ENCODE measurements around the gene DRC1.

The DRC1 gene

DNA sequence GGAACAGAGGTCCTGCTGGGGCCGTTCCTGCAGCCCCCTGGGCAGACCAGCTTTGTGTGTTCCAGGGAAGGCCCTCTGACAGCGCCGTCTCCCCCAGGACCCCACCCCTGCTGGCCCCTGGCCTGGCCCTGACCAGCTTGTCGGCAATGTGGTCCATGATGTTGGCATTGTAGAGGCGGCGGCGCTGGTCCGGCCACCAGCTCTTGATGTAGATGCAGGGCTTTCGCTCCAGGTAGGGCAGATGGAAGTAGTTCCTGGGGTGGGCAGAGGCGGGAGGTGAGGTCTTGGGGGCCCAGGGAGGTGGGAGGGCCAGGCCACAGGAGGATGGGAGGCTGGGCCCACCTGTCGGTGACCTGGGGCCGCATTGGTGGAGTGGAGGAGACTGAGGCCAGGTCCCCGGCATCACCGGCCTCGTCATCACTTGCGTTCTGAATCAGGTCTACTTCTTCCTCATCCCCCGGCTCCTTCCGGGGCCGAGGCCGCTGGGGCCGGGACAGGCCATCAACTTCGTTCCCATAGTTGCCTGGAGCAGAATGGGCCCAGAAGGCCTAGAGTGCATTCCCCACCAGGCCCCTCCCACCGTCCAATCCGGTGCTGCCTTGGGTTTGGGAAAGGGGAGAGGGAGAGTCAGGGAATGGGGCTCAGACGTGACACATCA lies 77.5 kb downstream of the DRC1 start:
- Histone ChIP-seq H3K4me3 (ENCODE audit: low read depth, low read length) (no peak overlapping the region), H3K9me3 (ENCODE audit: control insufficient read depth, insufficient read depth, low read depth, low read length) (no peaks in the 10 kb centered on the region), H3K27ac (ENCODE audit: low read depth, low read length) (no peak overlapping the region), H3K4me1 (ENCODE audit: control insufficient read depth, insufficient read depth, low read length) (peaks cover 8% of the 10 kb centered on the region; the same call in 1 of the 2 replicates), H3K27me3 (ENCODE audit: control insufficient read depth, insufficient read depth, low read length) (no peaks in the 10 kb centered on the region), H3K9ac (ENCODE audit: low read length) (no peak overlapping the region), H3K36me3 (ENCODE audit: control insufficient read depth, insufficient read depth, low read length) (no peaks in the 10 kb centered on the region)

DNA sequence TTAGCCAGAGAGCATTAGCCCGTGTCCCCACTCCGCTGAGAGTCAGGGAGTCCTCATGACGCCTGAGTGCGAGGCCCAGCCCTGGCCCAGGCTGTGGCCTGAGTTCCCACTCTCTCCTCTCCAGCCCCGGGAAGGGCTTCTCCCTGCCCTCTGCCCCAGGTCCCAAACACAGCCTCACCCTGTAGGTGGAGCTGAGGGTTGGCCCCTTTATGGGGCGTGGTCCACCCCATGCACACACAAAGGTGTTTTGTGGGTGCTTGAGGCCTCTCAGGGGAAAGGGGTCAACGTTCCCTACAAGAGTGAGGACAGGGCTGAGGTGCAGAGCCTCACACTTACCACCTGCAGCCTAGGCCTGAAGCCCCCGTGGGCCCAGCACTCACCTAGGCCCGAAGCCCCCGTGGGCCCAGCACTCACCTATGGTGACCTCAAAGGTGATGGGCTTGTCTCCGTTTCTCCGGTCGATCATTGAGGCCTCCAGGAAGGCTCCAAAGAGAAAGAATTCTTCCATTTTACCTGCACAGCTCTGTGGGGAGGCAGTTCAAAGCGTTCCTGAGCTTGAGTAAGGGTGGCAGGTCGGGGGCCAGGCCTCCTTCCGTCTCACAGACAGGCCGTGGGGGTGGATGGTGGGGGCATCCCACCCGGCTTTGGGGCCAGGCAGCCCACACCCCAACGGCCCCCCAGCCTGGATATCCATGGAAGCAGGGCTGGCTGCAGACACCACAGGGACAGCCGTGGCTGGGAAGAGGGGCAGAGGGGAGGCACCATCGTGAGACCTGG lies 78.3 kb downstream of the DRC1 start:
- Histone ChIP-seq H3K4me3 (ENCODE audit: low read depth, low read length) (no peak overlapping the region), H3K4me1 (ENCODE audit: control insufficient read depth, insufficient read depth, low read length) (peaks cover 8% of the 10 kb centered on the region; the same call in 1 of the 2 replicates), H3K9ac (ENCODE audit: low read length) (no peak overlapping the region), H3K27ac (ENCODE audit: low read depth, low read length) (no peak overlapping the region), H3K9me3 (ENCODE audit: control insufficient read depth, insufficient read depth, low read depth, low read length) (no peaks in the 10 kb centered on the region), H3K36me3 (ENCODE audit: control insufficient read depth, insufficient read depth, low read length) (no peaks in the 10 kb centered on the region), H3K27me3 (ENCODE audit: control insufficient read depth, insufficient read depth, low read length) (no peaks in the 10 kb centered on the region)

DNA sequence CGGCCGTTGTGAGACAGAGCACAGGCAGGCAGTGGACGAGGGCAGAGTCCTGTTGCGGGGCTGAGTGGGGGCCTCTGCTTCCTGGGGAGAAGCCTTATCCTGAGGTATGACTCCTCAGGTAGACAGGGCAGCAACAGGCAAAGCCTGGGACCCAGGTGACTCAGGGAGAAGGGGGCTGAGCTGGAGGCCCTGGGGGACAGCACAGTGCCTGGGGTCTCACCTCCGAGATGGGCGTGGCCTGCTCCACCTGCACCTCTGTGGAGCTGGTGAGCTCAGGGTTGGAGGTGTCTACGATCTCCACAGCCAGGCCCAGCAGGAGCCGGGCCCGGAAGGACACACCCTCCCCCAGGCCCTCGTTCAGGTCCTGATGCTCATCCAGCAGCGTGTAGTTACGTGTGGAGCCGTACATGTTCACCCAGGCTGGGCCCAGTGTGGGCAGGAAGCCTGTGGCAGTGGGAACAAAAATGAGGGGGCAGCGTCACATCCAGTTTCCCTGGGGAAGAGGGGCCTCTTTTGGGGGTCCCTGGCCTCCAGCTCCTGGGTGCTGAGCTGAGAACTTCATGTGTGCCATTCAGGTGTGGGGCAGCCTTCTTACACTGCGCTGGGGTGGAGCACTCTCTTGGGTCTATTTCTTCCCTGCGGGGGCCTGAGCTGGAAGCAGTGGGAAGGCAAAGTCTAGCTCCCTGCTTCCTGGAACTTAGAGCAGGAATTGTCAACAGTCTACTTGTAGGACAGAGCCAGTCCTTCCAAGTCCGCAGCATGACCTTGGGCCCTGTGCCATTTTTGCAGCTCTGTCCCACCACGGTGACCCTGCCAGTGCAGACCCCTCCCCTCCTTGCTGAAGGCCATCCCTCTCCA lies 79.1 kb downstream of the DRC1 start:
- H3K4me1 ChIP-seq (ENCODE audit: control insufficient read depth, insufficient read depth, low read length), result peaks cover 8% of the 10 kb centered on the region; the same call in 1 of the 2 replicates
- no peak overlapping the region for H3K27ac ChIP-seq (ENCODE audit: low read depth, low read length)
- H3K36me3 ChIP-seq (ENCODE audit: control insufficient read depth, insufficient read depth, low read length), result no peaks in the 10 kb centered on the region
- no peaks in the 10 kb centered on the region for H3K9me3 ChIP-seq (ENCODE audit: control insufficient read depth, insufficient read depth, low read depth, low read length)
- no peaks in the 10 kb centered on the region for H3K27me3 ChIP-seq (ENCODE audit: control insufficient read depth, insufficient read depth, low read length)
- H3K9ac ChIP-seq (ENCODE audit: low read length), result no peak overlapping the region
- H3K4me3 ChIP-seq (ENCODE audit: low read depth, low read length), result no peak overlapping the region

DNA sequence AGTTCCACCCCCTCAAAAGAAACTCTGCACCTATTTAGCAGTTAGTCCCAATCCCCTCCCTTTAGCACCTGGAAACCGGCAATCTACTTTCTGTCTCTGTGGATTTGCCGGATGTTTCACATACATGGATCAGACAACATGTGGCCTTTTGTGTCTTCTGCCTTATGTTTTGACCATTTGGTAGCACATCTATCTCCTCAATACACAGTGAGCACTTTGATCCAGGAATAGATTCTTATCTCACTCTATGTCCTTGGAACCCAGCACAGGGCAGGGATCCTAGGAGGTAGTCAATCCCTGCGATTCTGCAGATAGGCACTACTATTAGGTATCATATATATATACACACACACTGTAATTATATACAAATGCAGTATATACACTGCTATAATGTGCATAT lies 80.0 kb downstream of the DRC1 start:
- no peaks in the 10 kb centered on the region for H3K27me3 ChIP-seq (ENCODE audit: control insufficient read depth, insufficient read depth, low read length)
- H3K27ac ChIP-seq (ENCODE audit: low read depth, low read length), result no peak overlapping the region
- no peak overlapping the region for H3K4me3 ChIP-seq (ENCODE audit: low read depth, low read length)
- no peaks in the 10 kb centered on the region for H3K36me3 ChIP-seq (ENCODE audit: control insufficient read depth, insufficient read depth, low read length)
- H3K9ac ChIP-seq (ENCODE audit: low read length), result no peak overlapping the region
- H3K9me3 ChIP-seq (ENCODE audit: control insufficient read depth, insufficient read depth, low read depth, low read length), result no peaks in the 10 kb centered on the region
- H3K4me1 ChIP-seq (ENCODE audit: control insufficient read depth, insufficient read depth, low read length), result peaks cover 8% of the 10 kb centered on the region; the same call in 1 of the 2 replicates

DNA sequence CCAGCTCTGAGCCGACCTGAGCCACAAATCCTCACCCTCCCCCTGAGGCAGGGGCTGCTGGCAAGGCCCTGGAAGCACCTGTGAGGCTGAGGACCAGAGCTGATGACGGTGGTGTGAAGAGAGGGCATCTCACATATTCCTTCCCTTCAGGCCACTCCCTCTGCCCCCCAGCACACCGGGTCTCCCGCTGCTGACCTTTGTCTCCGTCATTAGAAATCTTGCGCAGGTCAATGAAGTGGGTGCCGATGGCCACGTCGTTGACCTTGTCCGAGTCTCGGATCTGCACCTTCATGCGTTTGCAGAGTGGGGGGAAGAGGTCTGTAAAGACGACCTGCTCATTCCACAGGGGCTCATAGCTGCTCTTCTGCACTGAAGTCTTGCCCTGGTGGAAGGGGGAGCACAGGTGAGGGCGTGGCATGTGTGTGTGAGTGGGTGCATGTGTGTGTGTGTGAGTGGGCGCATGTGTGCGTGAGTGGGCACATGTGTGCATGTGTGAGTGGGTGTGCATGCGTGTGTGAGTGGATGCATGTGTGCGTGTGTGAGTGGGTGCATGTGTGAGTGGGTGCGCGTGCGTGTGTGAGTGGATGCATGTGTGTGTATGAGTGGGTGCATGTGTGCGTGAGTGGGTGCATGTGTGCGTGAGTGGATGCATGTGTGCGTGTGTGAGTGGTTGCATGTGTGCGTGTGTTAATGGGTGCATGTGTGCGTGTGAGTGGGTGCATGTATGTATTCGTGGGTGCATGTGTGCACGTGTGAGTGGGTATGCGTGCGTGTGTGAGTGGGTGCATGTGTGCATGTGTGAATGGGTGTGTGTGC lies 80.7 kb downstream of the DRC1 start:
- Histone ChIP-seq H3K36me3 (ENCODE audit: control insufficient read depth, insufficient read depth, low read length) (no peaks in the 10 kb centered on the region), H3K4me1 (ENCODE audit: control insufficient read depth, insufficient read depth, low read length) (peaks cover 8% of the 10 kb centered on the region; the same call in 1 of the 2 replicates), H3K9me3 (ENCODE audit: control insufficient read depth, insufficient read depth, low read depth, low read length) (no peaks in the 10 kb centered on the region), H3K27ac (ENCODE audit: low read depth, low read length) (no peak overlapping the region), H3K9ac (ENCODE audit: low read length) (no peak overlapping the region), H3K27me3 (ENCODE audit: control insufficient read depth, insufficient read depth, low read length) (no peaks in the 10 kb centered on the region), H3K4me3 (ENCODE audit: low read depth, low read length) (no peak overlapping the region)

DNA sequence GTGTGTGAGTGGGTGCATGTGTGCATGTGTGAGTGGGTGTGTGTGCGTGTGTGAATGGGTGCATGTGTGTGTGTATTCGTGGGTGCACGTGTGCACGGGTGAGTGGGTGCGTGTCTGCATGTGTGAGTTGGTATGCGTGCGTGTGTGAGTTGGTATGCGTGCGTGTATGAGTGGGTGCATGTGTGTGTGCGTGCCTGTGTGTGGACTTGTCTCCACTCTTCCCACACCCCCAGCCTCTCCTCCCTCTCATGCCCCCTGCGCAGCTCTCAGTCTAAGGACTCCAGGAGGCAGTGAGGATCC lies 81.3 kb downstream of the DRC1 start:
- no peak overlapping the region for H3K4me3 ChIP-seq (ENCODE audit: low read depth, low read length)
- no peaks in the 10 kb centered on the region for H3K27me3 ChIP-seq (ENCODE audit: control insufficient read depth, insufficient read depth, low read length)
- H3K36me3 ChIP-seq (ENCODE audit: control insufficient read depth, insufficient read depth, low read length), result no peaks in the 10 kb centered on the region
- H3K9me3 ChIP-seq (ENCODE audit: control insufficient read depth, insufficient read depth, low read depth, low read length), result no peaks in the 10 kb centered on the region
- no peak overlapping the region for H3K9ac ChIP-seq (ENCODE audit: low read length)
- peaks cover 4% of the 10 kb centered on the region; the same call in 1 of the 2 replicates for H3K4me1 ChIP-seq (ENCODE audit: control insufficient read depth, insufficient read depth, low read length)
- no peak overlapping the region for H3K27ac ChIP-seq (ENCODE audit: low read depth, low read length)

DNA sequence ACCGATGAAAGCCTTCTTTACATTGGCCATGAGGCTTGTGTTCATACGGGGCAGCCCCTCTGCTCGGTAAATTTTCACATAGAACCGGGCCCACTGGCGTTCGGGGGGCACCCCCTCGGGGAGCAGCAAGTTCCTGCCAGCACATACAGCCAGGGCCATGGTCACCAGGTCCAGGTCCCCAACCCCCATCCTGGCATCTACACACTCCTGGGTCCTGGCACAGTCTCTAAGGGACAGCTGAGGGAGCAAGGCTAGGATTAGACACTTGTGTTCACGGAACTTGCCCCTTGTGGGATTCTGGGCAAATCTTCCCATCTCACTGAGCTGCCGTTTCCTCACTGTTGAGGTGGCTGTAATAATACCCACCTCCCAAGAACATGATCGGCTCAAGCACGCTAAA lies 81.8 kb downstream of the DRC1 start:
- no peak overlapping the region for H3K27ac ChIP-seq (ENCODE audit: low read depth, low read length)
- H3K4me3 ChIP-seq (ENCODE audit: low read depth, low read length), result no peak overlapping the region
- no peaks in the 10 kb centered on the region for H3K27me3 ChIP-seq (ENCODE audit: control insufficient read depth, insufficient read depth, low read length)
- H3K9ac ChIP-seq (ENCODE audit: low read length), result no peak overlapping the region
- H3K9me3 ChIP-seq (ENCODE audit: control insufficient read depth, insufficient read depth, low read depth, low read length), result no peaks in the 10 kb centered on the region
- peaks cover 4% of the 10 kb centered on the region; the same call in 1 of the 2 replicates for H3K4me1 ChIP-seq (ENCODE audit: control insufficient read depth, insufficient read depth, low read length)
- H3K36me3 ChIP-seq (ENCODE audit: control insufficient read depth, insufficient read depth, low read length), result no peaks in the 10 kb centered on the region

DNA sequence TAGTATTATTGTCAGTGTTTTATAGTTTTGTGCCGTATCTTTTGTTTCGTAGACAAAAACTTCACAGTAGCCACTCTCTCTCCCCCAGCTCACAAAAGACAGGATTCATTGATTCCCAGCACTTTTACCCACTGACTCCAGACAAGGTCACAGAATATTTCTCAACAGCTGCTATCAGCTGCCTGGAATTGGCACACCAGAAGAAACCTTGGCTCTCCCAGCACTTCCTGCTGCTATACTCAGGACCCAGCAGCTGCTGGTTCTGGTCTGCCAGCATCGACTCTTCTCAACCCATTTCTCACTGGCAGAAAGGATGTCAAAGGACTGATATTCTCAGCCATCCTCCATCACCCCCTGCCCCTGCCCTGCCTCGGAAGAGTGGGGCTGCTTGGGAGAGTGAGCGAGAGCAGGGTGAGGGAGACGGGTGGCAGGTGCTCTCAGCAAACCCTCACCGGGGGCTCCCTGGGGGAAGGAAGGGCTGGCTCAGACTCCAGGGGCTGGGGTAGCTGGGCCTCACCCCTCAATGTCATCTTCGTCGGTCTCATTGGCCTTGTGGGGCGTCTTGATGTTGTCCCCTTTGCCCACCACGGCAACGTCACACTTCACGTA lies 82.3 kb downstream of the DRC1 start:
- H3K9me3 ChIP-seq (ENCODE audit: control insufficient read depth, insufficient read depth, low read depth, low read length), result no peaks in the 10 kb centered on the region
- H3K4me3 ChIP-seq (ENCODE audit: low read depth, low read length), result no peak overlapping the region
- H3K9ac ChIP-seq (ENCODE audit: low read length), result no peak overlapping the region
- H3K36me3 ChIP-seq (ENCODE audit: control insufficient read depth, insufficient read depth, low read length), result no peaks in the 10 kb centered on the region
- no peak overlapping the region for H3K27ac ChIP-seq (ENCODE audit: low read depth, low read length)
- no peaks in the 10 kb centered on the region for H3K27me3 ChIP-seq (ENCODE audit: control insufficient read depth, insufficient read depth, low read length)
- peaks cover 4% of the 10 kb centered on the region; the same call in 1 of the 2 replicates for H3K4me1 ChIP-seq (ENCODE audit: control insufficient read depth, insufficient read depth, low read length)

DNA sequence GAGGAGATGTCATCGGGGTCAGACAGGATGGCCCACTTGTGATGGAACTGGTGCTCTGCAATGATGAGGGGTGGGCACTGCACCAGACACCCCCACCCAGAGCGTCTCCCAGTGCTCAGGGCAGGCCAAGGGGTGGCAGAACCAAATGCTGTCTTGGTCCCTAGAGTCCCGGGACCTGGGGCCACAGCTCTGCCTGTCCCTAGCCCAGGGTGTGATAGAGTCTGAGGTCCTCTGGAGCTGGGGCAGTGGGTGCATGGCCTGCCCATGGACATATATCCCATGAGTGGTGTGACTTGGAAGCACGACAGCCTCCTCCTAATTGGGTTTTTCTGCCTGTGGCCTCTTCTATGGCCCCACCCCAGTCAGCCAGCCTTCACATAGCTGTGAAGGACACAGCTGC lies 82.9 kb downstream of the DRC1 start:
- H3K27me3 ChIP-seq (ENCODE audit: control insufficient read depth, insufficient read depth, low read length), result no peaks in the 10 kb centered on the region
- H3K9me3 ChIP-seq (ENCODE audit: control insufficient read depth, insufficient read depth, low read depth, low read length), result no peaks in the 10 kb centered on the region
- H3K36me3 ChIP-seq (ENCODE audit: control insufficient read depth, insufficient read depth, low read length), result no peaks in the 10 kb centered on the region
- peaks cover 4% of the 10 kb centered on the region; the same call in 1 of the 2 replicates for H3K4me1 ChIP-seq (ENCODE audit: control insufficient read depth, insufficient read depth, low read length)
- H3K27ac ChIP-seq (ENCODE audit: low read depth, low read length), result no peak overlapping the region
- H3K4me3 ChIP-seq (ENCODE audit: low read depth, low read length), result no peak overlapping the region
- no peak overlapping the region for H3K9ac ChIP-seq (ENCODE audit: low read length)

DNA sequence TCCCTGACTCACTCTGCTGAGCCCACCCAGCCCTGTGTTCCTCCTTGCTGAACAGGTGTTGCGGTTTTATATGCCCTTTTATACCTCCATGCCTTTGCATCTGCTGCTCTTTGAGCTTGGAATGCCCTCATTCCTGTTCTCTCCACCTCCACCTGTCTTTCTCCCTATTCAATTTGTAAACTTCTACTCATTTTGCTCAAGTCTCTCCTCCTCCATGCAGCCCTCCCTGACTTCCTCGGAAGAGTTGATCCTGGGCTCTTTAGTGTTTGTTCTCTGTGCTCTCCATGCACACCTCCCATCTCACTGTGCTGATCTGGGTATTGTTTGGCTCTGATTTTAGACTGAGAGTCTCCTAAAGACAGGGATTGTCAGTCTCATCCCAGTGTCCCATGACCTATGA lies 83.4 kb downstream of the DRC1 start:
- Histone ChIP-seq H3K4me3 (ENCODE audit: low read depth, low read length) (no peak overlapping the region), H3K9ac (ENCODE audit: low read length) (no peak overlapping the region), H3K4me1 (ENCODE audit: control insufficient read depth, insufficient read depth, low read length) (peaks cover 4% of the 10 kb centered on the region; the same call in 1 of the 2 replicates), H3K27me3 (ENCODE audit: control insufficient read depth, insufficient read depth, low read length) (no peaks in the 10 kb centered on the region), H3K36me3 (ENCODE audit: control insufficient read depth, insufficient read depth, low read length) (no peaks in the 10 kb centered on the region), H3K9me3 (ENCODE audit: control insufficient read depth, insufficient read depth, low read depth, low read length) (no peaks in the 10 kb centered on the region), H3K27ac (ENCODE audit: low read depth, low read length) (no peak overlapping the region)
